Measurements from ENCODE around the gene ZNF575.

ZNF575 gene

GRCh38 chr19:43504426-43505185 is 28.4 kb upstream of the ZNF575 start, which contains the start of gene PHLDB3 (continued):
- TF ChIP-seq HOXD13 (CRISPR knock-in tag; IDR thresholded peaks at IDR 0.05; ENCODE audit: borderline replicate concordance) (no peak), ZBTB7A (tag by site-specific recombination; IDR thresholded peaks at IDR 0.05; ENCODE audit: low read depth) (peak; percentile 72; the same call in 1 of the 2 replicates), ZNF280C (tag by site-specific recombination; IDR thresholded peaks at IDR 0.05) (no peak), ZNF148 (tag by site-specific recombination; IDR thresholded peaks at IDR 0.05; ENCODE audit: borderline replicate concordance) (0 out of 2 replicates have a peak, but pooled peaks have one; percentile 30), ZBTB21 (tag by site-specific recombination; IDR thresholded peaks at IDR 0.05) (no peak), ZNF416 (tag by site-specific recombination; IDR thresholded peaks at IDR 0.05) (no peak), PRDM4 (tag by site-specific recombination; IDR thresholded peaks at IDR 0.05) (no peak), ZNF501 (tag by site-specific recombination; IDR thresholded peaks at IDR 0.05) (peak; percentile 70), REPIN1 (tag by site-specific recombination; IDR thresholded peaks at IDR 0.05; ENCODE audit: low read depth) (0 out of 2 replicates have a peak, but pooled peaks have one; percentile 76), ZNF223 (tag by site-specific recombination; IDR thresholded peaks at IDR 0.05) (peak; percentile 31; the same call in 1 of the 2 replicates), SP7 (tag by site-specific recombination; IDR thresholded peaks at IDR 0.05) (no peak; the same call in 1 of the 2 replicates), ZNF561 (tag by site-specific recombination; IDR thresholded peaks at IDR 0.05; ENCODE audit: borderline replicate concordance) (0 out of 2 replicates have a peak, but pooled peaks have one; percentile 68), ZNF138 (tag by site-specific recombination; IDR thresholded peaks at IDR 0.05; ENCODE audit: borderline replicate concordance) (no peak), ZNF623 (tag by site-specific recombination; IDR thresholded peaks at IDR 0.05) (no peak), ZNF433 (tag by site-specific recombination; IDR thresholded peaks at IDR 0.05; ENCODE audit: low read depth) (no peak), ZFP69B (tag by site-specific recombination; IDR thresholded peaks at IDR 0.05) (peak; percentile 80), KLF7 (tag by site-specific recombination; IDR thresholded peaks at IDR 0.05; ENCODE audit: borderline replicate concordance) (peak; percentile 63), ZNF121 (tag by site-specific recombination; IDR thresholded peaks at IDR 0.05) (no peak), ZNF426 (tag by site-specific recombination; IDR thresholded peaks at IDR 0.05) (no peak), FEZF1 (tag by site-specific recombination; IDR thresholded peaks at IDR 0.05) (no peak), ZNF658 (tag by site-specific recombination; IDR thresholded peaks at IDR 0.05) (no peak), ZNF777 (tag by site-specific recombination; IDR thresholded peaks at IDR 0.05; ENCODE audit: borderline replicate concordance) (no peak), SP3 (tag by site-specific recombination; IDR thresholded peaks at IDR 0.05) (peak; percentile 84), AEBP2 (tag by site-specific recombination; IDR thresholded peaks at IDR 0.05; ENCODE audit: borderline replicate concordance) (no peak), ZFHX2 (tag by site-specific recombination; conservative IDR thresholded peaks at IDR 0.05) (peak; percentile 60), SCRT2 (tag by site-specific recombination; IDR thresholded peaks at IDR 0.05) (peak; percentile 100), ZBTB11 (tag by site-specific recombination; conservative IDR thresholded peaks at IDR 0.05; ENCODE audit: low read depth) (peak; percentile 88), ZNF114 (tag by site-specific recombination; IDR thresholded peaks at IDR 0.05) (no peak)

Measured in HEK293 (cell line).